Esophagus (tissue), 2 donors: ENCODE data around the gene RAD18. TPM values are rescaled to one million over a fixed set of nuclear protein-coding genes. Genes with fewer than 3 reads are reported as not detected.

Source experiments
- H3K27ac ChIP-seq, 2 donors: one replicate each; pipeline ENCODE4 v1.5.1; 2013; ENCODE audit warnings: low read depth in 2 of 2, mild to moderate bottlenecking in 2 of 2, inconsistent platforms in 1 of 2, low read length in 1 of 2, moderate library complexity in 1 of 2
- H3K27me3 ChIP-seq, 2 donors: one replicate each; pipeline ENCODE4 v1.6.1; 2013; ENCODE audit warnings: low read length in 2 of 2, control low read depth in 1 of 2, mild to moderate bottlenecking in 1 of 2; ENCODE audit not compliant: insufficient read depth in 2 of 2, control insufficient read depth in 1 of 2
- H3K36me3 ChIP-seq, 2 donors: one replicate each; pipeline ENCODE4 v1.6.1; 2013; ENCODE audit warnings: low read length in 1 of 2; ENCODE audit not compliant: control insufficient read depth in 2 of 2, insufficient read depth in 2 of 2
- H3K4me1 ChIP-seq, 2 donors: one replicate each; pipeline ENCODE4 v1.6.1; 2013; ENCODE audit warnings: low read length in 1 of 2; ENCODE audit not compliant: control insufficient read depth in 2 of 2, insufficient read depth in 2 of 2
- H3K4me3 ChIP-seq, 2 donors: one replicate each; pipeline ENCODE4 v1.5.1; 2013; ENCODE audit warnings: low read length in 2 of 2, mild to moderate bottlenecking in 2 of 2, low read depth in 1 of 2, moderate library complexity in 1 of 2
- H3K9me3 ChIP-seq, 2 donors: one replicate each; pipeline ENCODE4 v1.6.1; 2013; ENCODE audit warnings: mild to moderate bottlenecking in 2 of 2, low read depth in 1 of 2, low read length in 1 of 2, moderate library complexity in 1 of 2; ENCODE audit not compliant: control insufficient read depth in 2 of 2, insufficient read depth in 1 of 2
- WGBS, 2 donors: extraction: QIAGEN DNeasy Blood & Tissue Kit; methylation state at CpG; one replicate each; pipeline ENCODE4 v1.1.7; 2013; 5-methylcytosine and 5-hydroxymethylcytosine counted together
- polyA plus RNA-seq, 2 donors: library from polyadenylated mRNA; stranded (reverse); fragments of 200-250 nt; gene quantifications; one replicate each; pipeline ENCODE4 v1.2.3, GENCODE V29; 2013
- donor health status: healthy with polysubstance abuse.
- donor health status: Bipolar disorder and iron deficiency.

RAD18 gene, protein sequence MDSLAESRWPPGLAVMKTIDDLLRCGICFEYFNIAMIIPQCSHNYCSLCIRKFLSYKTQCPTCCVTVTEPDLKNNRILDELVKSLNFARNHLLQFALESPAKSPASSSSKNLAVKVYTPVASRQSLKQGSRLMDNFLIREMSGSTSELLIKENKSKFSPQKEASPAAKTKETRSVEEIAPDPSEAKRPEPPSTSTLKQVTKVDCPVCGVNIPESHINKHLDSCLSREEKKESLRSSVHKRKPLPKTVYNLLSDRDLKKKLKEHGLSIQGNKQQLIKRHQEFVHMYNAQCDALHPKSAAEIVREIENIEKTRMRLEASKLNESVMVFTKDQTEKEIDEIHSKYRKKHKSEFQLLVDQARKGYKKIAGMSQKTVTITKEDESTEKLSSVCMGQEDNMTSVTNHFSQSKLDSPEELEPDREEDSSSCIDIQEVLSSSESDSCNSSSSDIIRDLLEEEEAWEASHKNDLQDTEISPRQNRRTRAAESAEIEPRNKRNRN
- 1 to 10 TPM; 2.4 to 2.5 TPM for polyA plus RNA-seq

DNA sequence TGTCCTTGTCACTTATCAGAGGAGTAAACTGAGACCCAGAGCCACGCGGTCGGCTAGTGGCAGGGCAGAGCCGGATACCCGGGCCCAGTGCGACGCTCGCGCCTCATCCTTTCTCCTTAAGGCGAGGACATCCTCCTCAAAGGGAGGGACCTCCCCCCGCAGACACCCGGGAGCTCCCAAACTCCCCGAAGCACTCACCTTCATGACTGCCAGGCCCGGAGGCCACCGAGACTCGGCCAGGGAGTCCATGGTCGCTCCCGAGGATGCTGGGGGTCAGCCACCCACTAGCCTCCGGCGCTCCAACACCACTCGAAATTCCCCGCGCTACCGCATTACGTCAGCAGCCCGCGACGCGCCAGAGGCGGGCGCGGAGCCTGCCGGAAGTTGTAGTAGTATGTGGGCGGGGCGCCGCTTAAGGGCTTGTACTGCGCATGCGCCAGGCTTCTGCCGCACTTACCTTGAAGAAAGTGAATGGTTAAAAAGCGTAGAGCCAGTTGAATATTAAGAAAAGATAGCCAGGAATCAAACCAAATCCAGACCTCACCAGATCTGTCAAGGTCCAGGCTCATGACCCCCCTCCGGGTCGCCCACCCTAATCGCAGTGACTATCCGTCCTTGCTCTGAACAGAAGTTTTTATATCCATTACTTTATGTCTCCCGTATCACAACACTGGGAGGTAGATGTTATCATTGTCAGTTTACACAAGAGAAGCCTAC lies at the start of gene RAD18:
RAD18 (minus strand) TSS at position 336 of the 717 bp plus-strand sequence; CDS start at position 249, 87 bp downstream.
- Histone ChIP-seq H3K27me3 (no peaks in the 10 kb centered on the region), H3K4me1 (no peaks in the 10 kb centered on the region), H3K4me3 (peak within 1 kb of the TSS; percentile 73 to 81), H3K27ac (peak within 1 kb of the TSS; percentile 82 to 87), H3K36me3 (no peaks in the 10 kb centered on the region), H3K9me3 (no peaks in the 10 kb centered on the region)
- WGBS, 2 donors: 1% methylated on average over 44 to 45 of the region's 45 CpGs

GRCh38 chr3:9012521-9012920 lies 49.2 kb upstream of the RAD18 start:
- Histone ChIP-seq H3K27me3 (no peaks in the 10 kb centered on the region), H3K9me3 (no peaks in the 10 kb centered on the region), H3K4me1 (no peaks in the 10 kb centered on the region), H3K4me3 (no peak overlapping the region), H3K27ac (no peak overlapping the region), H3K36me3 (peaks cover 0 to 6% of the 10 kb centered on the region in 2 donors)
- WGBS, 2 donors: 92 to 99% methylated on average over 2 of the region's 2 CpGs

- no peaks in the 10 kb centered on the region for H3K9me3 ChIP-seq
- no peak overlapping the region for H3K27ac ChIP-seq
- no peaks in the 10 kb centered on the region for H3K27me3 ChIP-seq
- peaks cover 0 to 6% of the 10 kb centered on the region in 2 donors for H3K36me3 ChIP-seq
- H3K4me1 ChIP-seq: no peaks in the 10 kb centered on the region
- 95% methylated on average over 11 of the region's 11 CpGs for whole genome bisulfite sequencing, 2 donors
- no peak overlapping the region for H3K4me3 ChIP-seq
Observed at GRCh38 chr3:9009976-9010545, 46.8 kb upstream of the RAD18 start.

- H3K36me3 ChIP-seq: peaks cover 0 to 6% of the 10 kb centered on the region in 2 donors
- H3K4me3 ChIP-seq: no peak overlapping the region
- 60 to 70% methylated on average over 6 of the region's 6 CpGs for WGBS, 2 donors
- H3K27me3 ChIP-seq: no peaks in the 10 kb centered on the region
- H3K27ac ChIP-seq: no peak overlapping the region
- H3K9me3 ChIP-seq: no peaks in the 10 kb centered on the region
- H3K4me1 ChIP-seq: no peaks in the 10 kb centered on the region
Observed at GRCh38 chr3:9008550-9009255, 45.4 kb upstream of the RAD18 start.

- H3K27ac ChIP-seq: no peak overlapping the region
- H3K4me1 ChIP-seq: no peaks in the 10 kb centered on the region
- 77 to 82% methylated on average over 2 of the region's 2 CpGs for WGBS, 2 donors
- H3K36me3 ChIP-seq: peaks cover 0 to 6% of the 10 kb centered on the region in 2 donors
- no peaks in the 10 kb centered on the region for H3K9me3 ChIP-seq
- no peak overlapping the region for H3K4me3 ChIP-seq
- H3K27me3 ChIP-seq: no peaks in the 10 kb centered on the region
Observed at GRCh38 chr3:9007928-9008327, 44.7 kb upstream of the RAD18 start.

- no peak overlapping the region for H3K4me3 ChIP-seq
- WGBS, 2 donors: 87% methylated on average over 2 of the region's 2 CpGs
- no peaks in the 10 kb centered on the region for H3K4me1 ChIP-seq
- H3K9me3 ChIP-seq: no peaks in the 10 kb centered on the region
- peaks cover 0 to 6% of the 10 kb centered on the region in 2 donors for H3K36me3 ChIP-seq
- no peak overlapping the region for H3K27ac ChIP-seq
- H3K27me3 ChIP-seq: no peaks in the 10 kb centered on the region
Observed at GRCh38 chr3:9007213-9007612, 43.9 kb upstream of the RAD18 start.

- H3K27ac ChIP-seq: no peak overlapping the region
- no peaks in the 10 kb centered on the region for H3K9me3 ChIP-seq
- H3K36me3 ChIP-seq: no peaks in the 10 kb centered on the region
- no peaks in the 10 kb centered on the region for H3K27me3 ChIP-seq
- H3K4me3 ChIP-seq: no peak overlapping the region
- H3K4me1 ChIP-seq: peaks cover 0 to 2% of the 10 kb centered on the region in 2 donors
Observed at GRCh38 chr3:9000041-9000440, 36.8 kb upstream of the RAD18 start.

DNA sequence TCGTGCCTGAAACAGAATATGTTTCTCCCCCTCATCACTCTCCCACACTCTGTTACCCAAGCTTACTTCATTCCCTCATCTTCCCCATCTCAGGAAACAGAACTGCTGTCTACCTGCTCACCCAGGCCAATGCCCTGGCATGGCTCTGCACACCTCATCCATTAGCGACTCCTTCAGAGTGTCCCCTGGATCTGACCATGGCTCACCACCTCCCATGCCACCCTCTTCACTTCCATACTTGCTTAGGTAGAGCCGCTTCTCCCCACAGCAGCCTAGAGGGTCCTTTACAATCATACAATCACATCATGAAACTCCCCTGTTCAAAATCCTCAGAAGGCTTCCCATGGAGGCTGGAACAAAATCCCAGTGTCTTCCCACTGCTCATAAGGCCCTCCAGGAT lies 33.9 kb upstream of the RAD18 start:
- Histone ChIP-seq H3K36me3 (peaks cover 0 to 1% of the 10 kb centered on the region in 2 donors), H3K27me3 (no peaks in the 10 kb centered on the region), H3K4me3 (no peak overlapping the region), H3K9me3 (no peaks in the 10 kb centered on the region), H3K27ac (no peak overlapping the region), H3K4me1 (peaks cover 0 to 2% of the 10 kb centered on the region in 2 donors)
- WGBS, 2 donors: 75 to 80% methylated on average over 3 of the region's 3 CpGs

- Histone ChIP-seq H3K4me1 (peaks cover 0 to 2% of the 10 kb centered on the region in 2 donors), H3K9me3 (no peaks in the 10 kb centered on the region), H3K36me3 (peaks cover 0 to 2% of the 10 kb centered on the region in 2 donors), H3K4me3 (no peak overlapping the region), H3K27me3 (no peaks in the 10 kb centered on the region), H3K27ac (no peak overlapping the region)
- WGBS, 2 donors: 48 to 62% methylated on average over 12 of the region's 12 CpGs
Observed at GRCh38 chr3:8996681-8997121, 33.4 kb upstream of the RAD18 start.
